ENCODE data around the gene SMC5. TPM values are rescaled to one million over a fixed set of nuclear protein-coding genes. Genes with fewer than 3 reads are reported as not detected.

The SMC5 gene
- polyA plus RNA-seq, 1 of the 3 experiments (the other 2 are of a cell fraction) = 5.3 TPM

DNA sequence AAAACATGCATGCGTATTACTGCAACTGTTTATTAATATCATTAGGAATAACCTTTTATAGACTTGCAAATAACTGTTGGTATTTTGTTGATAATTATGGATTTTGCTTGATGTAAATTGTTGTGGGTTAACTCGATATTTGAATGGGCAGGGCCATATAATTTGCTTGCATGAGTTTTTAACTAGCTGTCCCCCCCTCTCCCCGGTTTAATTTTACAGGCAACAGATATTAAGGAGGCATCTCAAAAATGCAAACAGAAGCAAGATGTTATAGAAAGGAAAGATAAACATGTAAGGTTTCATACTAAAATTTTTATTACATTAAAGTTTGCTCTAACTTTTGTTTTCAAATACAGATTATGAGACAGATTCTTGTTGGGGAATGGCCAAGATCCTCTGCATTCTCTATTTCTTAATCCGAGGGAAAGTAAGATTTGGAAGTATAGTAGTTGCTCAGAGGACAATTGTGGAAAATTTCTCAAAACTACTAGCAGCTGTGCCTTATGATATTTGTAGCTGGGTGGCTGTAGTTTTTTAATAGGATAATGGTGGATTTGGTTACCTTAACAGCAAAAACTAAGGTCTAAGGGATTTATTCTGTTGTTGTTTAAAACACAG, 27.3 kb downstream of the SMC5 start:
- Histone ChIP-seq H2AFZ (ENCODE audit: low read depth) (no peak overlapping the region), H4K20me1 (ENCODE audit: insufficient read depth) (no peaks in the 10 kb centered on the region), H3K27me3 (ENCODE audit: insufficient read depth) (no peaks in the 10 kb centered on the region), H3K4me2 (no peak overlapping the region), H3K79me2 (ENCODE audit: insufficient read depth) (peaks cover 78% of the 10 kb centered on the region), H3K9ac (no peak overlapping the region), H3F3A (replicated peaks; ENCODE audit: insufficient read depth) (peaks cover 13% of the 10 kb centered on the region), H3K4me1 (ENCODE audit: control insufficient read depth in 1 of 2, insufficient read depth in 2 of 2, low read depth in 1 of 2, low read length in 1 of 2) (peaks cover 0 to 7% of the 10 kb centered on the region in 2 experiments; a peak in 2 of 4 replicates), H3K27ac (ENCODE audit: low read depth in 2 of 2, low read length in 1 of 2) (peak overlapping the region in 1 of 2 experiments; percentile 71; a peak in 1 of 4 replicates), H3K4me3 (ENCODE audit: low read depth in 2 of 2, low read length in 1 of 2) (no peak overlapping the region), H3K9me2 (no peaks in the 10 kb centered on the region), H3K36me3 (replicated peaks in 1 of 2; ENCODE audit: control insufficient read depth in 1 of 2, insufficient read depth in 2 of 2, low read length in 1 of 2) (peaks cover 70 to 93% of the 10 kb centered on the region in 2 experiments), H3K9me3 (no peaks in the 10 kb centered on the region)
- ChIA-PET POLR2A (no interaction called here), CTCF (interaction anchor here (0.5 to 1.3 kb wide), 2 partner anchors 16 to 19 kb away, joined by 3 read pairs; no protein-coding TSS in a partner anchor)
- 94% methylated on average over 4 of the region's 4 CpGs for WGBS (ENCODE audit: low lambda C conversion rate)
- no peak for DNase-seq
- TF ChIP-seq RXRA (IDR thresholded peaks at IDR 0.05; ENCODE audit: borderline replicate concordance, low read depth) = no peak
- TF ChIP-seq RCOR1 (IDR thresholded peaks at IDR 0.05; ENCODE audit: low read length) = no peak
- TF ChIP-seq RFX5 (IDR thresholded peaks at IDR 0.05; ENCODE audit: low read length) = no peak
- no peak for TF ChIP-seq JUND (IDR thresholded peaks at IDR 0.05)
- no peak for TF ChIP-seq FOXM1 (IDR thresholded peaks at IDR 0.05; ENCODE audit: low read depth)
- TF ChIP-seq, protein P1, sequence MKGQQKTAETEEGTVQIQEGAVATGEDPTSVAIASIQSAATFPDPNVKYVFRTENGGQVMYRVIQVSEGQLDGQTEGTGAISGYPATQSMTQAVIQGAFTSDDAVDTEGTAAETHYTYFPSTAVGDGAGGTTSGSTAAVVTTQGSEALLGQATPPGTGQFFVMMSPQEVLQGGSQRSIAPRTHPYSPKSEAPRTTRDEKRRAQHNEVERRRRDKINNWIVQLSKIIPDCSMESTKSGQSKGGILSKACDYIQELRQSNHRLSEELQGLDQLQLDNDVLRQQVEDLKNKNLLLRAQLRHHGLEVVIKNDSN (IDR thresholded peaks at IDR 0.05; ENCODE audit: borderline replicate concordance, low read depth) = no peak
- no peak for TF ChIP-seq GATA2 (CRISPR knock-in tag; IDR thresholded peaks at IDR 0.05)
- no peak for TF ChIP-seq NRF1 (IDR thresholded peaks at IDR 0.05; ENCODE audit: low read depth, low read length)
- TF ChIP-seq MEF2A (IDR thresholded peaks at IDR 0.05; ENCODE audit: borderline replicate concordance, low read depth) = no peak
- TF ChIP-seq, protein P2, sequence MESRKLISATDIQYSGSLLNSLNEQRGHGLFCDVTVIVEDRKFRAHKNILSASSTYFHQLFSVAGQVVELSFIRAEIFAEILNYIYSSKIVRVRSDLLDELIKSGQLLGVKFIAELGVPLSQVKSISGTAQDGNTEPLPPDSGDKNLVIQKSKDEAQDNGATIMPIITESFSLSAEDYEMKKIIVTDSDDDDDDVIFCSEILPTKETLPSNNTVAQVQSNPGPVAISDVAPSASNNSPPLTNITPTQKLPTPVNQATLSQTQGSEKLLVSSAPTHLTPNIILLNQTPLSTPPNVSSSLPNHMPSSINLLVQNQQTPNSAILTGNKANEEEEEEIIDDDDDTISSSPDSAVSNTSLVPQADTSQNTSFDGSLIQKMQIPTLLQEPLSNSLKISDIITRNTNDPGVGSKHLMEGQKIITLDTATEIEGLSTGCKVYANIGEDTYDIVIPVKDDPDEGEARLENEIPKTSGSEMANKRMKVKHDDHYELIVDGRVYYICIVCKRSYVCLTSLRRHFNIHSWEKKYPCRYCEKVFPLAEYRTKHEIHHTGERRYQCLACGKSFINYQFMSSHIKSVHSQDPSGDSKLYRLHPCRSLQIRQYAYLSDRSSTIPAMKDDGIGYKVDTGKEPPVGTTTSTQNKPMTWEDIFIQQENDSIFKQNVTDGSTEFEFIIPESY (IDR thresholded peaks at IDR 0.05; ENCODE audit: borderline replicate concordance, low read depth) = no peak
- no peak for TF ChIP-seq TAF1 (IDR thresholded peaks at IDR 0.05; ENCODE audit: borderline replicate concordance, low read depth, low read length)

DNA sequence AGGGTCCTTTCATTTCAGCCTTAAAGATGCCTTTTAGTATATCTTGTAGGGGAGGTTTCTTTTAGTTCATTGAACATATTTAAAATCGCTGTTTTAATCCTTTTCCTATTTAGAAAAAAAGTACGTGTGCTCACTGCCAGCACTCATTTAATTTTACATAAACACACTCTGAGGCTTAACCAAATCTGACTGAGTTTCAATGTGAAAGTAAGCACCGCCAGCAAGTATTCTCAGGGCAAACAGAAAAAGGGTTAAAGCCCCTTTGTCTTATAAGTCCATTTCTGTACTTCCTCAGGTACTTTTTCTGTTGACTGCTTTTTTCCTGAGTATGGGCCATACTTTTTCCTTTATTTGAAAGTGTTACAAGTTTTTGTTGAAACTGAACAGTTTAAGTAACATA, 31.8 kb downstream of the SMC5 start:
- H3K36me3 ChIP-seq (replicated peaks in 1 of 2; ENCODE audit: control insufficient read depth in 1 of 2, insufficient read depth in 2 of 2, low read length in 1 of 2) = peaks cover 55 to 89% of the 10 kb centered on the region in 2 experiments
- peaks cover 17% of the 10 kb centered on the region for H3F3A ChIP-seq (replicated peaks; ENCODE audit: insufficient read depth)
- H3K27me3 ChIP-seq (ENCODE audit: insufficient read depth) = no peaks in the 10 kb centered on the region
- H3K9ac ChIP-seq = no peak overlapping the region
- no peaks in the 10 kb centered on the region; the same call in 1 of the 2 replicates for H3K9me3 ChIP-seq
- ChIA-PET CTCF (no interaction called here), POLR2A (no interaction called here)
- H3K4me1 ChIP-seq (ENCODE audit: control insufficient read depth in 1 of 2, insufficient read depth in 2 of 2, low read depth in 1 of 2, low read length in 1 of 2) = no peaks in the 10 kb centered on the region; a peak in 1 of 4 replicates
- H2AFZ ChIP-seq (ENCODE audit: low read depth) = no peak overlapping the region
- H3K4me3 ChIP-seq (ENCODE audit: low read depth in 2 of 2, low read length in 1 of 2) = no peak overlapping the region
- H4K20me1 ChIP-seq (ENCODE audit: insufficient read depth) = no peaks in the 10 kb centered on the region
- no peaks in the 10 kb centered on the region for H3K9me2 ChIP-seq
- no peak for DNase-seq
- H3K4me2 ChIP-seq = no peak overlapping the region
- WGBS (ENCODE audit: low lambda C conversion rate) = 98% methylated on average over 3 of the region's 3 CpGs
- no peak overlapping the region for H3K27ac ChIP-seq (ENCODE audit: low read depth in 2 of 2, low read length in 1 of 2)
- H3K79me2 ChIP-seq (ENCODE audit: insufficient read depth) = peaks cover 89% of the 10 kb centered on the region
- TF ChIP-seq TEAD4 (IDR thresholded peaks at IDR 0.05; ENCODE audit: borderline replicate concordance, insufficient read depth) = no peak
- no peak for TF ChIP-seq RCOR1 (IDR thresholded peaks at IDR 0.05; ENCODE audit: low read length)
- TF ChIP-seq, protein P1 (IDR thresholded peaks at IDR 0.05; ENCODE audit: borderline replicate concordance, low read depth) = no peak
- TF ChIP-seq, protein P3, sequence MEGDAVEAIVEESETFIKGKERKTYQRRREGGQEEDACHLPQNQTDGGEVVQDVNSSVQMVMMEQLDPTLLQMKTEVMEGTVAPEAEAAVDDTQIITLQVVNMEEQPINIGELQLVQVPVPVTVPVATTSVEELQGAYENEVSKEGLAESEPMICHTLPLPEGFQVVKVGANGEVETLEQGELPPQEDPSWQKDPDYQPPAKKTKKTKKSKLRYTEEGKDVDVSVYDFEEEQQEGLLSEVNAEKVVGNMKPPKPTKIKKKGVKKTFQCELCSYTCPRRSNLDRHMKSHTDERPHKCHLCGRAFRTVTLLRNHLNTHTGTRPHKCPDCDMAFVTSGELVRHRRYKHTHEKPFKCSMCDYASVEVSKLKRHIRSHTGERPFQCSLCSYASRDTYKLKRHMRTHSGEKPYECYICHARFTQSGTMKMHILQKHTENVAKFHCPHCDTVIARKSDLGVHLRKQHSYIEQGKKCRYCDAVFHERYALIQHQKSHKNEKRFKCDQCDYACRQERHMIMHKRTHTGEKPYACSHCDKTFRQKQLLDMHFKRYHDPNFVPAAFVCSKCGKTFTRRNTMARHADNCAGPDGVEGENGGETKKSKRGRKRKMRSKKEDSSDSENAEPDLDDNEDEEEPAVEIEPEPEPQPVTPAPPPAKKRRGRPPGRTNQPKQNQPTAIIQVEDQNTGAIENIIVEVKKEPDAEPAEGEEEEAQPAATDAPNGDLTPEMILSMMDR (IDR thresholded peaks at IDR 0.05) = no peak
- TF ChIP-seq, protein P4, sequence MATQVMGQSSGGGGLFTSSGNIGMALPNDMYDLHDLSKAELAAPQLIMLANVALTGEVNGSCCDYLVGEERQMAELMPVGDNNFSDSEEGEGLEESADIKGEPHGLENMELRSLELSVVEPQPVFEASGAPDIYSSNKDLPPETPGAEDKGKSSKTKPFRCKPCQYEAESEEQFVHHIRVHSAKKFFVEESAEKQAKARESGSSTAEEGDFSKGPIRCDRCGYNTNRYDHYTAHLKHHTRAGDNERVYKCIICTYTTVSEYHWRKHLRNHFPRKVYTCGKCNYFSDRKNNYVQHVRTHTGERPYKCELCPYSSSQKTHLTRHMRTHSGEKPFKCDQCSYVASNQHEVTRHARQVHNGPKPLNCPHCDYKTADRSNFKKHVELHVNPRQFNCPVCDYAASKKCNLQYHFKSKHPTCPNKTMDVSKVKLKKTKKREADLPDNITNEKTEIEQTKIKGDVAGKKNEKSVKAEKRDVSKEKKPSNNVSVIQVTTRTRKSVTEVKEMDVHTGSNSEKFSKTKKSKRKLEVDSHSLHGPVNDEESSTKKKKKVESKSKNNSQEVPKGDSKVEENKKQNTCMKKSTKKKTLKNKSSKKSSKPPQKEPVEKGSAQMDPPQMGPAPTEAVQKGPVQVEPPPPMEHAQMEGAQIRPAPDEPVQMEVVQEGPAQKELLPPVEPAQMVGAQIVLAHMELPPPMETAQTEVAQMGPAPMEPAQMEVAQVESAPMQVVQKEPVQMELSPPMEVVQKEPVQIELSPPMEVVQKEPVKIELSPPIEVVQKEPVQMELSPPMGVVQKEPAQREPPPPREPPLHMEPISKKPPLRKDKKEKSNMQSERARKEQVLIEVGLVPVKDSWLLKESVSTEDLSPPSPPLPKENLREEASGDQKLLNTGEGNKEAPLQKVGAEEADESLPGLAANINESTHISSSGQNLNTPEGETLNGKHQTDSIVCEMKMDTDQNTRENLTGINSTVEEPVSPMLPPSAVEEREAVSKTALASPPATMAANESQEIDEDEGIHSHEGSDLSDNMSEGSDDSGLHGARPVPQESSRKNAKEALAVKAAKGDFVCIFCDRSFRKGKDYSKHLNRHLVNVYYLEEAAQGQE (IDR thresholded peaks at IDR 0.05; ENCODE audit: low read depth, low read length) = no peak
- TF ChIP-seq SMC3 (IDR thresholded peaks at IDR 0.05; ENCODE audit: low read depth, low read length) = no peak
- TF ChIP-seq, protein P5, sequence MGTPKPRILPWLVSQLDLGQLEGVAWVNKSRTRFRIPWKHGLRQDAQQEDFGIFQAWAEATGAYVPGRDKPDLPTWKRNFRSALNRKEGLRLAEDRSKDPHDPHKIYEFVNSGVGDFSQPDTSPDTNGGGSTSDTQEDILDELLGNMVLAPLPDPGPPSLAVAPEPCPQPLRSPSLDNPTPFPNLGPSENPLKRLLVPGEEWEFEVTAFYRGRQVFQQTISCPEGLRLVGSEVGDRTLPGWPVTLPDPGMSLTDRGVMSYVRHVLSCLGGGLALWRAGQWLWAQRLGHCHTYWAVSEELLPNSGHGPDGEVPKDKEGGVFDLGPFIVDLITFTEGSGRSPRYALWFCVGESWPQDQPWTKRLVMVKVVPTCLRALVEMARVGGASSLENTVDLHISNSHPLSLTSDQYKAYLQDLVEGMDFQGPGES (IDR thresholded peaks at IDR 0.05; ENCODE audit: low read depth, low read length) = no peak
- TF ChIP-seq TCF12 (IDR thresholded peaks at IDR 0.05) = no peak
